Nephron progenitor cell (in vitro differentiated cells): ENCODE measurements around the gene GUK1.

ENCODE experiments used
- DNase-seq: peaks from one replicate; pipeline ENCODE4 v3.0.0; 2021
- H3K27ac Mint-ChIP-seq: 2 replicates; pipeline ENCODE4 v1.8.0; 2021; ENCODE audit warnings: mild to moderate bottlenecking, moderate library complexity, mixed read lengths
- H3K27me3 Mint-ChIP-seq: 2 replicates; pipeline ENCODE4 v1.8.0; 2021; ENCODE audit warnings: mild to moderate bottlenecking, low read depth, mixed read lengths; ENCODE audit not compliant: poor library complexity
- H3K36me3 Mint-ChIP-seq: 2 replicates; pipeline ENCODE4 v1.8.0; 2021; ENCODE audit warnings: low read depth, mixed read lengths
- H3K4me1 Mint-ChIP-seq: 2 replicates; pipeline ENCODE4 v1.8.0; 2021; ENCODE audit warnings: mixed read lengths
- H3K4me3 Mint-ChIP-seq: 2 replicates; pipeline ENCODE4 v1.8.0; 2021; ENCODE audit warnings: mild to moderate bottlenecking, moderate library complexity, mixed read lengths
- H3K9me3 Mint-ChIP-seq: 2 replicates; pipeline ENCODE4 v1.8.0; 2021; ENCODE audit warnings: mild to moderate bottlenecking, moderate library complexity, mixed read lengths
- CTCF ChIP-seq: fragments of 200-600 bp; sonication (generic); IDR thresholded peaks from 2 replicates; pipeline ENCODE4 v1.5.0; 2021; ENCODE audit warnings: antibody characterized with exemption

Gene GUK1

DNA sequence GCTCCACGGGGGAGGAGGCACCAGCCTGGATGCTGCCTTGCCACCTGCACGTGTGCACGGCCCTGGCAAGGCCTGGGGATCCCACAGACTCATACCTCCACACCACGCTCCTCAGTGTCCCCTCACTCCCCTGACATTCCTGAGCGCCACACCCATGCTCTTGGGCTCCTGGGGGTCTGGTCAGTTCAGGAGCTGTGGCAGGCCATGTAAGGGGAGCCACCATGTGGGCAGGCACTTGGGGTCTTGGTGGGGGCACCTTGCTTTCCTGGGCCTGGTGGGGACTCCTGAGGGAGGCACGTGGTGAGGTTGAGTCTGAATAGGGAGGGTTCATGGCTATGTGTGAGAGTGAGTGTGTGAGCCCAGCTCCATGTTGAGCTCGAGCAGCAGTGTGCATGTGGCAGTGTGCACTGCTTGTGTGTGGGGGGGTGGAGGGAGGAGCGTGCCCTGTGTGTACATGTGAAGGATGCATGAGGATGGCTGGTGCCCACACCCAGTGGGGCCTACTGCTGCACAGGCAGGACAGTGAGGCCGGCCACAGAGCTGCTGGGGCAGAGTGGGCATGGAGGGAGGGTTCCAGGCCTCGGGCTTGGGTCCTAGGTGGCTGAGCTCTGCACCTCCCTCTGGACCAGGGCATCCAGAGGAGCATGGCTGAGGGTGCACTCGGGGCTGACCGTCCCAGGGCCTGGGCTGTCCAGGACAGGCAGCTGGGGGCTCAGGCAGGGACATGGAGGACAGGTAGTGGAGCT is 11.3 kb downstream of the GUK1 start:
- no peak overlapping the region for H3K4me3 Mint-ChIP-seq
- no peak for DNase-seq
- H3K4me1 Mint-ChIP-seq: peaks cover 16% of the 10 kb centered on the region
- H3K27me3 Mint-ChIP-seq: no peaks in the 10 kb centered on the region
- no peaks in the 10 kb centered on the region for H3K9me3 Mint-ChIP-seq
- no peaks in the 10 kb centered on the region for H3K36me3 Mint-ChIP-seq
- H3K27ac Mint-ChIP-seq: peak overlapping the region; percentile 94
- TF ChIP-seq CTCF: no peak

DNA sequence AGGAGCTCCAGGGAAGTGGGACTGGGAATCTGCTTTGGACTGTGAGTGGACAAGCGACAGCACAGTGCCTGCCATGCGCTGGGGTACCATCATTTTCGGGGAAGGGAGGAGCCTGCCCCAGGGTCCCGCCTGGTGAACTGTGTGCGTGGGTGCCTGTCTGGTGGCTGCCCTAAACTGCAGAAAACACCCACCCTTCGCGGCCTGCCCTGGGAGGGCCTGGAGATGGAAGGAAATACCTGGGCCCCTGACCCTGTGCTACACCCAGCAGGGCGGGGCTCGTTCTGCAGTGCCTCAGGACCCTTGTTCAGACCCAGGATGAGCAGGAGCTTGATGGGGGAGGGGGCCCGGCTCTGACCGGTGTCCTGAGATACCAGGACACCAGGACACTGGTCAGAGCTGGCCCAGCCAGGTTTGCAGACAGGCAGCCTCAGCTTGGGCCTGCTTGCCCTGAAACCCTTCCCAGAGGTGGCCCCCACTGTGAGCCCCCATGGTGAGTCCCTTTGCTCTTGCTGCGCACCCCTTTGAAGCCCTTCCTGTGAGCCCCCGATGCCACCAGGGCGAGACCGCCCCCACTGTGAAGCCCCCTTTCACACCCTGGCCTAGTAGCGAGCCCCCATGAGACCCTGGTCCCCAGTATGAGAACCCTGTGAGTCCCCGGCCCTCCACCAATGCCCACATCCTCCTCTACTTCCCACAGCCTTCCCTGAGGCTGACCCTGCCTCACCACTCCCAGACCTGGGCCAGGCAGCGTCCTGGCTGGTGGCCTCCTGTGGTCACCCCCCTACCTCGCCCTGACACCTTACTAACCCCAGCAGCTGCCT is 12.2 kb downstream of the GUK1 start:
- Mint-ChIP-seq H3K4me1 (peaks cover 16% of the 10 kb centered on the region), H3K9me3 (no peaks in the 10 kb centered on the region), H3K36me3 (no peaks in the 10 kb centered on the region), H3K27me3 (no peaks in the 10 kb centered on the region), H3K27ac (peak overlapping the region; percentile 48), H3K4me3 (no peak overlapping the region)
- no peak for DNase-seq
- no peak for TF ChIP-seq CTCF

GRCh38 chr1:228152918-228153258 is 12.8 kb downstream of the GUK1 start:
- DNase-seq: no peak
- Mint-ChIP-seq H3K27ac (peak overlapping the region; percentile 48), H3K4me1 (peaks cover 16% of the 10 kb centered on the region), H3K4me3 (no peak overlapping the region), H3K27me3 (no peaks in the 10 kb centered on the region), H3K36me3 (no peaks in the 10 kb centered on the region), H3K9me3 (no peaks in the 10 kb centered on the region)
- TF ChIP-seq CTCF: no peak

DNA sequence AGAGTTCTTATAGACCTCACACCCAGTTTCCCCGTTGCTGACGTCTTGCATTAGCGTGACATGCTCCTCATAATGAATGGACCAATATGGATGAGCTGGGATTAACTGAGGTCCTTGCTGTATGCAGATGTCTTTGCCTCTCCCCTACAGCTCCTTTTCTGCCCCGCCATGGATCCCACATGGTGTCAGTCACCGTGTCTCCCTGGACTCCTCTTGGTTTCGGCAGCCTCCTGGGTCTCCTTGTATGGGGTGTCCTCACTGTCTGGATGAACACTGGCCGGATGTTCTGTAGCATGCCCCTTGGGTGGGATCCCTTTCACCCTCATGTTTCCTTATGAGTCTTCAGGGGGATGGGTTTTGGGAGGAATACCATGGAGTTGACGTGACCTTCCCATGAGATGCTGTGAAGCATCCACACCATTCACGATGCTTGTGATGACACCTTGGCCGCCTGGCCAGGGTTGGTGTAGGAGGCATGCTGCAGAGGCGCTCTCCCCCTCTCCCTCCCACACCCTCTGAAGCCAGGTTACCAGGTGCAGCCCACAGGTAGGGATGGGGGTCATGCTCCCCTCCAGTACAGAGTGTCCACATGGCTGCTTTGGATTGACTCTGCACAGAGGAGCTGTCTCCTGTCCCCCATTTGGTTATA is 14.1 kb downstream of the GUK1 start:
- Mint-ChIP-seq H3K27ac (no peak overlapping the region), H3K4me1 (peaks cover 16% of the 10 kb centered on the region)

More for the DNA sequence above, 14.1 kb downstream of the GUK1 start:
- no peak overlapping the region for H3K4me3 Mint-ChIP-seq
- TF ChIP-seq CTCF: no peak
- H3K27me3 Mint-ChIP-seq: no peaks in the 10 kb centered on the region
- no peak for DNase-seq
- no peaks in the 10 kb centered on the region for H3K36me3 Mint-ChIP-seq
- H3K9me3 Mint-ChIP-seq: no peaks in the 10 kb centered on the region
